HG02973 (cell line): Measurements from ENCODE around the gene PTGES2.
"Not testable (repeated sequence)": the region's sequence is repeated elsewhere in the genome, so short reads cannot be mapped to it uniquely, and the experiment has no call there.

Experiments used
- ATAC-seq: cut with Tn5 transposase; IDR thresholded peaks from one replicate; pipeline ENCODE4 v1.9.1; 2021; ENCODE audit warnings: moderate library complexity; ENCODE audit not compliant: unreplicated experiment

The PTGES2 gene

GRCh38 chr9:128120741-128121465 lies 6.6 kb downstream of the PTGES2 start:
- no peak for ATAC-seq

GRCh38 chr9:128120061-128120740 lies 7.3 kb downstream of the PTGES2 start:
- ATAC-seq = no peak

- no peak for ATAC-seq
Measured at GRCh38 chr9:128118971-128119665, 8.4 kb downstream of the PTGES2 start.

- ATAC-seq = no peak
Measured at GRCh38 chr9:128118472-128118857, 9.1 kb downstream of the PTGES2 start.

- peak; percentile 48 for ATAC-seq
Measured at GRCh38 chr9:128117613-128118471, 9.7 kb downstream of the PTGES2 start.

GRCh38 chr9:128116104-128117083 lies 11.1 kb downstream of the PTGES2 start:
- no peak for ATAC-seq

GRCh38 chr9:128115187-128116103 lies 12.1 kb downstream of the PTGES2 start:
- no peak for ATAC-seq

- no peak for ATAC-seq
Measured at GRCh38 chr9:128114326-128115186, 13.0 kb downstream of the PTGES2 start.

GRCh38 chr9:128113526-128114325 lies 13.8 kb downstream of the PTGES2 start:
- no peak for ATAC-seq

- not testable (repeated sequence) for ATAC-seq
Measured at GRCh38 chr9:128111726-128112125, 15.8 kb downstream of the PTGES2 start.

GRCh38 chr9:128109050-128109709 lies 18.3 kb downstream of the PTGES2 start:
- ATAC-seq = no peak

GRCh38 chr9:128108269-128109049 lies 19.1 kb downstream of the PTGES2 start:
- ATAC-seq = no peak

GRCh38 chr9:128107468-128108268 lies 19.9 kb downstream of the PTGES2 start:
- no peak for ATAC-seq

GRCh38 chr9:128106940-128107467 lies 20.5 kb downstream of the PTGES2 start:
- no peak for ATAC-seq
